HG02884 (cell line): ENCODE measurements around the gene SATL1.
A peak's percentile ranks its signal among the peaks of the same experiment; 100 is the strongest.
"Not testable (repeated sequence)": the region's sequence is repeated elsewhere in the genome, so short reads cannot be mapped to it uniquely, and the experiment has no call there.

Source experiments
- ATAC-seq: cut with Tn5 transposase; IDR thresholded peaks from one replicate; pipeline ENCODE4 v1.9.1; 2021; ENCODE audit warnings: mild to moderate bottlenecking, moderate library complexity; ENCODE audit not compliant: unreplicated experiment

SATL1 gene, protein sequence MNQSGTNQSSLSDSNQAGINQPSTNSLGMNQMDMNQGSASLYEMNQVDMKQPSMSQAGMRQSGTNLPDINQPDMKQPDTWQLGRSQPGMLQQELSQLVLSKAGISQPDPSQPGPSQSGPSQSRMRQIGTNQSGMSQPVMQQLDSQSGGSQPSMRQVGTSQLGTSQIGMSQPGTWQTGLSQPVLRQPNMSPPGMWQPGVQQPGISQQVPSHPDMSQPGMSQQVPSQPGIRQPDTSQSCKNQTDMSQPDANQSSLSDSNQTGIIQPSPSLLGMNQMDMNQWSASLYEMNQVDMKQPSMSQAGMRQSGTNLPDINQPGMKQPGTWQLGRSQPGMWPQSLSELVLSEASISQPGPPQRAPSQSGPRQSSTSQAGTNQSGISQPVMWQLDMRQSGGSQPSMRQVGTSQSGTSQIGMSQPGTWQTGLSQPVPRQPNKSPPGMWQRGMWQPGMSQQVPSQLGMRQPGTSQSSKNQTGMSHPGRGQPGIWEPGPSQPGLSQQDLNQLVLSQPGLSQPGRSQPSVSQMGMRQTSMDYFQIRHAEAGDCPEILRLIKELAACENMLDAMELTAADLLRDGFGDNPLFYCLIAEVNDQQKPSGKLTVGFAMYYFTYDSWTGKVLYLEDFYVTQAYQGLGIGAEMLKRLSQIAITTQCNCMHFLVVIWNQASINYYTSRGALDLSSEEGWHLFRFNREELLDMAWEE

DNA sequence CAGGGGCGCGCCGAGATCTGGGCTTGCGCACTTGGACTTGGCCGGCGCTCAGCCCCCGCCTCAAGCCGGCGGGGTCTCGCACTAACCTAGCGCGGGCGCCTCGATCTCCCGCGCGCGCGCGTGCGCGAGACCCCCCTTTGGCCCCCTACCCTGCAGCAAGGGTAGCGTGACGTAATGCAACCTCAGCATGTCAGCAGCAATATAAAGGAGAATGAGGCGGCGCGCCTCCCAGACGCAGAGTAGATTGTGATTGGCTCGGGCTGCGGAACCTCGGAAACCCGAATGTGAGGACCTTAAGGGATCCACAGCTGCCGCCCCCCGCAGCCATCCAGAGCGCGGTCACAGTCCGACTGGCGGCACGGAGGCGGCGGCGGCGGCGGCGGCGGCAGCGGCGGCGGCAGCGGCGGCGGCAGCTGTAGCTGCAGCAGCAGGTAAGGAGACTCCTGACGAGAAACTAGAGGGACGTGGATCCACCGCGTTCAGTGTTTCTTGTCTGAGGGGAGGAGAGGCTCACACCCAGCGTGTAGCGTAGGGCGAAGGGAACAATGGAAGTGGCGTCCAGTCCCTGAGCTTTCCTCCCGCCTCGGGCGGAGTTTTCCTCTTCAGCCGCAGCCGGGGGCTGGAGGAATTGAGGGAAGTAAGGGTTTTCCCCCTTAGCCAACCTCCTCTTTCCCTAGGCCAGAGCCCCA is at the start of gene SATL1, which contains the start of gene ZNF711:
Gene SATL1 (minus strand): TSS at position 19 of the 689 bp plus-strand sequence. CDS start 134,811 bp downstream, outside the sequence.
Gene ZNF711 (plus strand): TSS at position 231 of the 689 bp plus-strand sequence. CDS start 3,582 bp downstream, outside the sequence.
- peak; percentile 70 for ATAC-seq

DNA sequence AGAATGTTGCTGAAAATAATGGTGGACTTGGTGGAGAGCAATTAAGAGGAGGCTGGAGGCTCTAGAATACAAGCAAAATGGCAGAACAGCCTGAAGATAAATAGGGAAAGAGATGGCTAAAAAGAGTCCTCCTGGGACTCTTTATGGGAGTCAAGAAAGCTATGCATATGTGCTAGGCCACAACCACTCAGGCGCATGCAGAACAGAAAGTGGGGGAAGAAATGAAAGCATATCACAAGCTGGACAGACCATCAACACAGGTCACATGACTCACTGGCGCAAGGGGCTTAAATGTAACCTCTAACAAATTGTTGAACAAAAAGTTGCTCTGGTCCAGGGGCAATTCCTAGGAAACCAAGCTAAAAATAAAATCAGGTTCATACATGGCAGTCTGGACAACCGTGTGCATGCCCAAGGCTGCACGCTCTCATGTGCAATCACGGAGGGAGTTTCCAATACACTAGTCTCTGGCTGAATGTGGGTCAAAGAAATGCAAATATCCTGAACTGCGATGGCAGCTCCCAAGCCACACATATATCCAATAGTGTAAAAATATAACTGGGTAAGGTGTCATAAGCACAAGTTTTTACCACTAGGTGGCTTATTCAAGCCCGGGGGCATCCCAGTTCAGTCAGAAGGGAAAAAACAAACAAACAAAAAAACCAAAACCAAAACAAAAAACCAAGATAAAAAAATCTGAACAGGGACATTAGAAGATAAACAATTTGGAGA is 45.6 kb upstream of the SATL1 start:
- no peak for ATAC-seq

DNA sequence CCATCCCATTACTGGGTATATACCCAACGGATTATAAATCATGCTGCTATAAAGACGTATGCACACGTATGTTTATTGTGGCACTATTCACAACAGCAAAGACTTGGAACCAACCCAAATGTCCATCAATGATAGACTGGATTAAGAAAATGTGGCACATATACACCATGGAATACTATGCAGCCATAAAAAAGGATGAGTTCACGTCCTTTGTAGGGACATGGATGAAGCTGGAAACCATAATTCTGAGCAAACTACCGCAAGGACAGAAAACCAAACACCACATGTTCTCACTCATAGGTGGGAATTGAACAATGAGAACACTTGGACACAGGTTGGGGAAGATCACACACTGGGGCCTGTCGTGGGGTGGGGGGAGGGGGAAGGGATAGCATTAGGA is 41.7 kb upstream of the SATL1 start:
- ATAC-seq = not testable (repeated sequence)

DNA sequence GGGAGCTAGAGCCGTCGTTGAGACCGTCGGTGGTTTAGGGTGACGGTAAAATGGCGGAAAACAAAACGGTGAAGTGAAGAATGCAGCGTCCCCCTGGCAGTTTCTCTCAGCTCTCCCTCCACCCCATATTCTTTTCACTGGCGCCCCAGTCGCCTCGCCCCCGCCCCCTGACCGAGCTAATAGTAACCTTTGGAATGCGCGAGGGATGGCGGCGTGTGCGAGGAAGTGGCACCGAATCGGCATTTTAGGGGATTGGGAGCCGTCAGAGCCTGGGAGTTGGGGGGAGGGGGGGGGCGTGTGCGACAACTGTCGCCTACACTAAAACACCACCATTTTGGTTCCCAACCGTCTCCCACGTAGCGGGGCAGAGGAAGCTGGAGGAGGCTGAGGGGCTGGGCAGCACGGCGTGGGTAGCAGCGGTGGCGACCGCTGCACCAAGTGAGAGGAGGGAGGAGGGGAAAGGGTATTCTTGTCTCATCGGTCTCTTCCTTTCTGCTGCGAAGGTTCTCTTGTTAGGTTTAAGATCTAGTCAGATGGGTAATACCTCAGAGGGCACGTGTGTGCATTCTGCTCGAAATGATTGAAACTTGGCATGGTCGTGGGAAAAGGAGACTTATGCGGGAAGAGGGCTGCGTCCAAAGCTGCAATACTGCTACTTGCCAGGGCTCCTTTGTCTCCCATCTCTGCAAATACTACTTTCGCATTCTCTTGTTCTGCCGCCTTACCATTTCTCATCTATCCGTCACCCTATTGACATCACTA is 1.1 kb upstream of the SATL1 start:
- ATAC-seq = peak; percentile 43

DNA sequence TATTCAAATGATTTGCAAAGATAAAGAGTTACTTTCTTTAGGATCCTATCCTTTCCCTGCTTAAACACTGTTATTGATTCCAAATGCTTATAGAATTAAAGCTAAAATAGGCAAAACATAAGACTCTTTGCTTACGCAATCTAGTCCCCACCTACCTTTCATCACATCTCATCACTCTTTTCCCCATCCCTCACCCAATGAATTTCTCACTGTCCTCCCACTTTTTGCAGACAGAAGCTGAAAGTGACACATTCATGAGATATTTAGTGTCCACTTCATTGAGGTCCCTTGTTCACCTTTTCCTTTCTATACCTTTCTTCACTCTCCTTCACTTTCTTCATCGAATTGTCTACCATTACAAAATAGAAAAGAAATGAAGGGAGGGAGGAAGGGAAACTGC is 424 bp downstream of the SATL1 start:
- ATAC-seq = no peak

DNA sequence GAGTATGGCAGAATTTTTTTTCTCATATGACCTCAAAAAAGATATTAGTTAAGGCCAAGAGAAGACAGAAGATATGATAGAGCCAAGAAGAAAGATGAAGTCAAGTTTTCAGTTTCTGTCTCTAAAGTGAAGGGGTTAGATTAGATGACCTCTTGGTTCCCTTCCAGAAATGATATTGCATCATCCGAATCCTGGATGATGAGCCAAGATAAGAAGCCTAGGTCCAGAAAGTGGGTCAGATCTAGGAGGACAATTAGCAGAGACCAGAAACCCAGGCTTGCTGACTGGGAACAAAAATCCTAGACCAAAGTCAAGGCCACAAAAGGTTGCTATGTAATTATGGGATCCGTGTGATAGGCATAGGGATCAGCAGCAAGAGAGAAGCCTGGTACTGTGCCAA is 20.2 kb downstream of the SATL1 start:
- no peak for ATAC-seq

DNA sequence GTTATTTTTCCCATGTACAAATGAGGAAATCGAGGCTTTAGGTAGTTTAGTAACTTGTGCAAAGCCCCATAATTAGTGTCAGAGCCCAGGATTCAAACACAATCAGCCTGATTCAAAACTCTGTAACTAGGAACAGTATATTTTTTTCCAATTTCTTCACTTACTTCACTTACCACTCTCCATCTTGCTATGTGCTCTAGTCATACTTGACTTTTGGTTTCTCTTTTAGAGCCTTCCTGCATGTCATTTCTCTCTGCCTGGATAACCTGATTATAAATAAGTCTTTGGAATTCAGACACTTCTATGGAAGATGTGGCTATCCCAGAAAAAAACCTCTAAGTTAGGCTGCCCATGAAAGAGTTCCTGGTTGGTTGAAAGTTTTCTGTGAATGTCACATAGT is 22.2 kb downstream of the SATL1 start:
- ATAC-seq = no peak

DNA sequence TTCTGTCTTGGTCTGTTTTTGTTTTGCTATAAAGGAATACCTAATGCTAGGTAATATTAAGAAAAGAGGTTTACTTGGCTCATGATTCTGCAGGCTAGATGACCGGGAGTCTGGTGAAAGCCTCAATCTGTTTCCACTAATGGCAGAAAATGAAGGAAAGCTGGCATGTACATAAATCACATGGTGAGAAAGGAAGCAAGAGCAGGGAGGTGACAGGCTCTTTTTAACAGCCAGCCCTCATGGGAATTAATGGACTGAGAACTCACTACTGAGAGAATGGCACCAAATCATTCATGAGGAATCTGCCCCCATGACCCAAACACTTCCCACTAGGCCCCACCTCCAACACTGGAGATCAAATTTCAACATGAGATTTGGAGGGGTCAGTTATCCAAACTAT is 27.6 kb downstream of the SATL1 start:
- ATAC-seq = no peak

DNA sequence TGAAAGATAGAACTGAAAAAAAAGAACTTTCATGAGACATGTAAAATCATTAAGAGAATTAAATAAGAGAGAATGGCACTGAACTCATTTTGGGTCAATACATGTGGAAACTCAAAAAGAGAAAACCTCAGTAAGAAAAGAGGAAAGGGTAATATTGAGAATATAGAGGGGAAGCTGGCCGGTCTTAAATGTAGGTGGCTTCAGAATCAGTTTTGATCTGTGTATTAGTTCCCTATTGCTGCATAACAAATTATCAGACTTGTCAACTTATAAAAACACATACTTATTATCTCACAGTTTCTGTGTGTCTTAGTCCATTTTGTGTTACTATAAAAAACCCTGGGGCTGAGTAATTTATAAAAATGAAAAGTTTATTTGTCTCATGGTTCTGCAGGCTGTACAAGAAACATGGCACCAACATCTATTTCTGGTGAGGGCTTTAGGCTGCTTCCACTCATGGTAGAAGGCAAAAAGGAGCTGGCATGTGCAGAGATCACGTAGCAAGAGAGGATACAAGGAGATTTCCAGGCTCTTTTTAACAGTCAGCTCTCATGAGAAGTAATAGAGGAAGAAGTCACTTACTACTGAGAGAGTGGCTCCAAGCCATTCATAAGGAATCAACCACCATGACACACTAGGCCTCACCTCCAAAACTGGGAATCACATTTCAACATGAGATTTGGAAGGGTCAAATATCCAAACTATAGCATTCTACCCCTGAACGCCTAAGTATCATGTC is 29.6 kb downstream of the SATL1 start:
- ATAC-seq = no peak

DNA sequence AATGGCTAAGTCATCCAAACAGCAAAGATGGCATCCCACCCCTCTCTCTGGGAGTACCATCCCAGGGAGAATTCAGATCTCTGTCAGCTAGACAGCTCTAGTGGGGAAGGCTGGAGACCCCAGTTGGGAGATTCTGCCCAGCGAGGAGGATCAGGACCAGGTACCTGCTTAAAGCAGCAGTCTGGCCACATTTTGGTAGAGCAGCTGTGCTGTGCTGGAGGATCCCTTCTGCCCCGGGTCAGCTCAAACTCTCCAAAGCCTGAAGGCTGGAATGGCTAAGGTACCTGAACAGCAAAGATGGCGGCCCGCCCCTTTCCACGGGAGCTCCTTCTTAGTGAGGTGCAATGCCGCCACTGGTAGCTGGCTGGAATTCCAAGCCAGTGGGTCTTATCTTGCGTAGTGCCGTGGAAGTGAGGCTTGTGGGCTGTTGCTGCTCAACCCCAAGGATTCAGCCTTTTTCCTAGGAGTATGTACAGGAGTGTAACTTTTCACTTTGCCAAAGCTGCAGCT is 40.1 kb downstream of the SATL1 start:
- no peak for ATAC-seq

DNA sequence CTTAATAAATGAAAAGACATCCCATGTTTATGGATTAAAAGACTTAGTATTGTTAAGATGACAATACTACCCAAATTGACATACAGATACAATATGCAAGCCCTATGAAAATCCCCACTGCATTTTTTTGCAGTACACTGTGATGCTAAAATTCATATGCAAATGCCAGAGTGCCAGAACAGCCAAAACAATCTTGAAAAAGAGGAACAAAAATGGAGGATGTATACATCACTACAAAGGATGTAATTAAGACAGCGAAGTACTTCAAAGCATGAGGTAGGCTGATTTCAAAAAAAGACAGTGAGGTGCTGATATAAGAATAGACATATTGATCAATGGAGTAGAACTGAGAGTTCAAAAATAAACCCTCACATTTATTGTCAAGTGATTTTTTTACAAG is 47.3 kb downstream of the SATL1 start:
- no peak for ATAC-seq

DNA sequence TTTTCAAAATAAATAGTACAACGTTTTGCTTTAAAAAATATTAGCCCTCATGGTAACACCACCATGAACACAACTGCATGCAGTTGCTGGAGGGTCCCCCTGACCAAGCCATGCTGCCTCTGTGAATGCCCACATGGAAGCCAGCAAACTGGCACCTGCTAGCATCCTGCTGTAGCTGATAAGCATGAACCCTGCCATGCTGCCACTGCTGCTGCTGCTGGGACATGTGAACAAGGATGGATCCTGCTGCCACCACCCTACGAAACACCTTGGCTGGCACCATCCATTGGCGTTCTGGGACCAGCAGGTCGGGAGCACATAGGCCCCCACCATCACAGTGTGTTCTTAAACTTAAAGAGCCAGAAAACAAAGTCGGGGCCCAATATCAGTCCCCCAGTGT is 83.9 kb downstream of the SATL1 start:
- ATAC-seq = no peak

DNA sequence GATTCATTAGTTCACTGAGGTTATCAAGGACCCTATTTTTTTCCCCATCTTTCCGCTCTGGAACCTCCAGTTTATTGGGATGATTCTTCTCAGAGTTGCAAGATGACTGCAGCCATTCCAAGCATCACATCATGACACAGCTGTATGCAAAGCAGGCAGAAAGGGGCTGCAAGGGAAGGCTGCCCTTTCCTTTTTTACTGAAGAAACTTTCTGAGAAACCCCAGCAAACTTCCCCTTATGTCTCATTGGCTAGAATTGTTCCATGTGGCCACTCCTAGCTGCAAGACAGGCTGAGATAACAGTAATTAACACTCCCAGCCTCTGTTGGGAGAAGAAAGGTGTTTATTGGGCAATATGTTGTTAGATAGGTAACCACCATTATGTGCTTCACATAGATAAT is 102.6 kb downstream of the SATL1 start:
- peak; percentile 88 for ATAC-seq

DNA sequence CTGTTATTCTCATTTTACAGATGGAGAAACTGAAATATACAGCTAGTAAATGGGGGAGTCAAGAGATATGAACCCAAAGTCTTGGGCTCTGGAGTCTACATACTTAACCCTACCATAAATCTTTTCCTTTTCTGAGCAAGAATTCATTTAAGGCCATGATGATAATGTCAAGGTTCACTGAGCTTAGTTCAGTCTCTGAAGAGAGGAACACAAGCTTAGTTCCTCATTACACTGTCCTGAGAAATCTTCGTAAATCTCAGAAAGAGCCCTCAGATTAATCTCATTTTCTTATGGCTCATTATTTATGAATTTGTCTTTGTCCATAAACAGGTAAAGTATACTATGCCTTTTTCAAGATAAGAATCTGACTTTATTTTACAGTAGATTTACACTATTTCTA is 104.2 kb downstream of the SATL1 start:
- no peak for ATAC-seq

DNA sequence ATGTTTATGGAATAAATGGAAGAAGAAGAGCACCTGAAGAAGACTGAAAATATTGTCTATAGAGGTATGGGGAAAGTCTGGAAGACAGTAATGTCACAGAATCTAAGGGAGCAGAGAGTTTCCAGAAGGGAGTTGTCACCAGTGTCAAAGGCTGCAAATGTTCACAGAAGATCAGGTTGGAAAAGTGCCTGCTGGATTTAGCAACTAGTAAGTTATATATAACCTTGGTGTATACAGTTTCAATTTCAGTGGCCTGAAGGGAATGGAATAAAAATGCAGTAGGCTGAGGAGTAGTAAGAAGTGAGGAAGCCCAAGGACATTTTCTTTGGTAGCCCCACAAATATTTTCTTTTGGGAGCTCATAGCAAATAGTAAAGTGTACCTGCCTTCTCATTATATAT is 107.2 kb downstream of the SATL1 start:
- ATAC-seq = no peak

DNA sequence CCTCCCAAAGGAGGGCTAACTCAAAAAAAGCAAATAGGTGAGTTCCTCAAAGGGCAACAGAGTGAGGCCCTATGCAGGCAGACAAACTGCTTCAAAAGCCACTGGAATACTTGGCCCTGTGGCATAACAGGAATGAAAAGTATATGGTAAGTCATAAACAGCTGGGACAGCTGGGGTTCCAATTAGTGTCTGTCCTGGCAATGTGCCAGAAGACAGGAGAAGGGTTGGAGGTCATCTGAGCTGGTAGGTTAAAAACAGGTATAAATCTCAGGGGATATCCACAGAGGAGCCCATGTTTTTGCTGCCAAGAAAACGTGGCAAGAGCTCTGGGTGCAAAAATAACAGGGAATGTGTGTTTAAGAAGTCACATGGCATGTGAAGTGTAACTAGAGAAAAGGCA is 128.3 kb downstream of the SATL1 start:
- no peak for ATAC-seq

DNA sequence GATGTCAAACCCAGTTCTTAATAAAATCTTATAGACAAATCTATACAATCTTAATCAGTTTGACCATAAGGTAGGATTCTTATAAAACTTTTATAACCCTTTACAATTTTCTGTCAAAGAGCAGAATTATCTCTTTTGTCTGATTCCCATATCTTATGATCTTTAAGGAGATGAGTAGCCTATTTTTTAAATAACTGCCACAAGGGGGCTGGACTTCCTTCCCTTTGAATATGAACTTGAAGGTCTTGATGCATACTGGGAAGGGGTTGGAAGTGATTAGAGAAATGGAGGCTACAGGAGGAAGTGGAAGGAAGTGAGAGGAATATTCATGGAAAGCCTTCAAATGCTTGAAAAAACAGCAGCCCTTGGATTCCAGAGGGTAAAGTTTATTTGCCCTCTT is 128.8 kb downstream of the SATL1 start:
- ATAC-seq = no peak

DNA sequence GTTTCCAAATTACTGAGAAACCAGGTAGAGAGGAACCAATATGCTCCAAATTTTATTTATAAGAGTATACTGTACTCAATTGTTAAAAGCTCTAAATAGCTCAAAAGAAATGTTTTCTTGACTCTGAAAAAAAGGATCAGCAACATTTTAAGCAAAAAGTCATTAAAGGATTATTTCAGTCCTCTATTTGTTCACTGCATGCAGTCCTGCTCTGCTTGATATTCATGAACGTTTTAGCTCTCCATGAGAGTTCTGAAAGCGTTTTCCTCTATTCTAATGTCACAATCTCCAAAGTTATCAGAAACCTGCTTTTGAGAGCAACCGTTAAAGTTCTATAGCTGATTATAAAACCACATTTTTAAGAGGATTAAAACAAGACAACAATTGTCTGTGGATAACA is 129.4 kb downstream of the SATL1 start:
- no peak for ATAC-seq

DNA sequence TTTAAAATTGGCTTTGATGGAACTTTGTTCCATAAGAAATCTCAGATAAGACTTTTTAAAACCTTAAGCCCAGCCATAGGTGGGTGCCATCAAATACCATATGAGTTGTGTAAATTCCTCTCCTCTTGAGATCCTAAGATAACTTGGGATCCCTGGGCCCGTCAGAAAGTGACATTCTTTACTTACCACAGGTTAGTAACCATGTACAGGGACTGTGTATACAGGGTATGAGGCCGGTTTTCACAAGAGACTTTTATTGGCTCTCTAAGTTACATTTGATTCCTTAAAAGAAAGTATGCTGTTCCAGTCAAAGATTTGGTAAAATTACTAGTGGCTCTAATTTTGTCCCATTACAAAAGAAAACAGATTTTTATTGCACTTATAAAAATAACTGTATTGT is 129.8 kb downstream of the SATL1 start:
- no peak for ATAC-seq
